Measurements from ENCODE around the gene CALB2. TPM values are rescaled to one million over a fixed set of nuclear protein-coding genes. Genes with fewer than 3 reads are reported as not detected.
"Not testable (repeated sequence)": the region's sequence is repeated elsewhere in the genome, so short reads cannot be mapped to it uniquely, and the experiment has no call there.

CALB2 gene
- total RNA-seq, 1 donor from 2014 or later = 3.2 TPM

- no peak for ATAC-seq
Measured at GRCh38 chr16:71353736-71354135, 4.8 kb upstream of the CALB2 start.

DNA sequence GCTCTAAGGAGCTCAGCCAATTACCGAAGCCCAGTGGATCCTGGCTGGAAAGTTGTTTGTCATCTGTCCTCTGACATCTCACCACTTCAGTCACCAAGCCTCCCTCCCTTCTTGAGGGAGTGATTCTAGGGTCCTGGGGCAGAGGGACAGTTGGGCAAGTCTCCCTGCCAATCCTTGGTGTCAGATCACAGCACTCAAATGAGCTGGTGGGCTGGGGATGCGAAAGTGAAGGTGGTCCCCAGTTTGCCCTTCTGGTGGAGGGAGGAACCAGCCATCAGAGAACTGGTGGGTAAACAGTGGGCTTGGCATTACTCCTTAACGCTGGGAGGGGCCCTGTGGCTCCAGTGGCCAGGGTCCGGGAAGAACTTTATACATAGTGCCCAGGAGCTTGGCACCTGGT, 4.4 kb upstream of the CALB2 start:
- no peak for ATAC-seq

GRCh38 chr16:71356051-71356740, 2.3 kb upstream of the CALB2 start:
- ATAC-seq = no peak

- ATAC-seq = not testable (repeated sequence)
Measured at GRCh38 chr16:71356936-71357335, 1.6 kb upstream of the CALB2 start.

- no peak for ATAC-seq
Measured at GRCh38 chr16:71357681-71358080, 842 bp upstream of the CALB2 start.

DNA sequence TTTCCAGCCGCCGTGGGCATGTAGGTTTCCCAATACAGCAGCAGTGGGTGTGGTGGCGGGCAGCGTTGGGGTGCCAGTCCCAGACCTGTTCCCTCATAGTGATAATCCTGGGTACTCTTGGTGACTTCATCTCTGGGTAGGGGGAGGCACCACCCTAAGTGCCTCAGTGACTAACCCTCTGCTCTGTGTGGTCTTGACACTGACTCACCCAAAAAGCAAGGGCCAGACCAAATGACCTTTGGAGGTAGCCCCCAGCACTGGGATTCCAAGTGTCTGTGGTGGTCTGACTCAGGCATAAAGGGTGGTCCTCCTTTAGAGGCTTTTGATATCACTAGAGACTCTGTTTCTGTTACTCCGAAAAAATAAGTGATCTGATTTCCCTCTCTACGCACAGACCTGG, 908 bp downstream of the CALB2 start:
- peak; percentile 25 for ATAC-seq

GRCh38 chr16:71360378-71360777, 1.9 kb downstream of the CALB2 start:
- ATAC-seq = peak; percentile 60

- no peak for ATAC-seq
Measured at GRCh38 chr16:71364133-71364681, 5.7 kb downstream of the CALB2 start.

GRCh38 chr16:71365021-71365420, 6.5 kb downstream of the CALB2 start:
- no peak for ATAC-seq

DNA sequence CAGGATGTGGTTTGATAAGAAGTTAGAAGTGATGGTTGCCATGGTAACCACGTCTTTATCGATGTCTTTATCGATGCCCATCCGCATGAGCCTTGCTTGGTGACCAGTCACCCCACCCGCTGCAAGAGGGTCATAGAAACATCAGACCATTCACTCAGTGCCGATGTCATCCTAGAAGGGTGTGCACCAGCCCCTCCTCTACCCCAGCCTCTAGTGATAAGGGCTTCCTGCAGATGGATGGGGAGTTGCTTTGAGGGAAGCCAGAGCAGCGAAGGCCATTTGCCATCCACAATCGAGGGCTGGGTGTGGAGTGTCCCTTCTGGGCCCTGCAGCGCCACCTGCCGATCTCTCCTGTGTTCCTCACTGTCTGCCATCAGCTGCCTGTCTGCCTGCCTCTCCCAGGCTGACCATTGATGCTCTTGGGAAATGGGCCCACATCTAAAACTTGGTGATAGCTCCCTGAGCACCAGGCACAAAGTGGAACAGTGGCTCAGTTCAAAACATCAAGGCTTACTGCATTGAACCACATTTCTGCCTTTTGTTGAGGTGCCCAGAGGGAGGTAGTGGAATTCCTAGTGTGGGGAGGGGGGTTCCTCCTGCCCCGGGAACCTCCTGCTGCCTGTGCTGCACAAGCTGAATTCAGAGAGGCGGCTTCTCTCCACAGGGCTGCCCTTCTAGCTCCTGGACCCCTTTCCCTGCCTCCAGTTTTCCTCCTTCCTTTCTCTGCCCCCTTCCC, 8.9 kb downstream of the CALB2 start:
- peak; percentile 72 for ATAC-seq

DNA sequence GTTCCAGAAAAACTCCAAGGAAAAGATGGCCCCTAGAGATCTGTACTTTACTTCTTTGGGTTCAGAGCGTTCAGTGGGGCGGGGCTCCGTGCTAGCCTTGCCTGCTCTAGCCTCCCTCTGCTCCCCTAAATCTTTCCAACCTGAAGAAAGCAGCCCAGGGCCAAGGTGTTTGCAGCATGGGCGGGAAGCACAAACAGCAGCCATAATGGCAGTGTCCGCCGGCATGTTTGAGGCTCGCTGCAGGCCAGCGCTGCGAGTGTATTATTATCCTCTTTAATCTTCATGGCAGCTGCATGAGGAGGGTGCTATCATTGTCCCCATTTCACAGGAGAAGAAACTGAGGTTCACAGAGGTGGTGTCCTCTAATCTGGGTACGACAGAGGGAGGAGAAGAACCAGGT, 10.4 kb downstream of the CALB2 start:
- ATAC-seq = no peak

- no peak for ATAC-seq
Measured at GRCh38 chr16:71369494-71369893, 11.0 kb downstream of the CALB2 start.

DNA sequence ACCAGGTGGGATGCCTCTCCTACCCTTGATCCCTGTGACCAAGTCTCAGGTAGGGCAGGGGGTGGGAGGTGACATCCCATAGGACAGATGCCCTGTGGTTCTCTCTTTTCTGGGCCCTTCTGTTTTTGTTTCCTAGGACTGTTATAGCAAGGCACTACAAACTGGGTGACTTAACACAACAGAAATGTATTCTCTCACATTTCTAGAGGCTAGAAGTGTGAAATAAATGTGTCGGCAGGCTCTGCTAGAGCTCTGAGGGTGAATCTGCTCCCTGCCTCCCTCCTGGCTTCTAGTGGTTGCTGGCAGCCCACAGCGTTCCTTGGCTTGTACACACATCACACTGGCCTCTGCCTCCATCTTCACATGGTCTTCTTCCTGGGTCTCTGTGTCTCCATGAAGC, 12.7 kb downstream of the CALB2 start:
- no peak for ATAC-seq

DNA sequence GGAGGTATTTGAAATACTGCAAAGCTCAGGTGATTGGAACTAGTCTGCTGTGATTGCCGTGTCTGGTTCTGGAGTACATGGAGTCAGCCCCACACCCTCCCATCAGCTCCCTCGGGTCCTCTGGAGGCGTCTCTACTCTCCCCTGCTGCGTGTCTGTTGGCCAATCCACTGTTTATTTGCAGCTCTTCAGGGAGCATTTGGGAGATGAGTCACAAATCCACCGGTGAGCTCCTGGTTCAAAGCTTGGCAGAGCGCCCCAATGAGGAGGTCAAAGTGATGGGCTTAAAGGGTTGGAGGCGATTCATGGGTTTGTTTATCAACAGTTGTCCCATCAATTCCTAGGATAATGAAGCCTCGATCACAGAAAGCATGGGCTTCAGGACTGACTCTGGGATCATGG, 14.6 kb downstream of the CALB2 start:
- no peak for ATAC-seq

- ATAC-seq = no peak
Measured at GRCh38 chr16:71376465-71377157, 18.1 kb downstream of the CALB2 start.

GRCh38 chr16:71379711-71380110, 21.2 kb downstream of the CALB2 start:
- no peak for ATAC-seq

GRCh38 chr16:71380831-71381230, 22.3 kb downstream of the CALB2 start:
- ATAC-seq = no peak

DNA sequence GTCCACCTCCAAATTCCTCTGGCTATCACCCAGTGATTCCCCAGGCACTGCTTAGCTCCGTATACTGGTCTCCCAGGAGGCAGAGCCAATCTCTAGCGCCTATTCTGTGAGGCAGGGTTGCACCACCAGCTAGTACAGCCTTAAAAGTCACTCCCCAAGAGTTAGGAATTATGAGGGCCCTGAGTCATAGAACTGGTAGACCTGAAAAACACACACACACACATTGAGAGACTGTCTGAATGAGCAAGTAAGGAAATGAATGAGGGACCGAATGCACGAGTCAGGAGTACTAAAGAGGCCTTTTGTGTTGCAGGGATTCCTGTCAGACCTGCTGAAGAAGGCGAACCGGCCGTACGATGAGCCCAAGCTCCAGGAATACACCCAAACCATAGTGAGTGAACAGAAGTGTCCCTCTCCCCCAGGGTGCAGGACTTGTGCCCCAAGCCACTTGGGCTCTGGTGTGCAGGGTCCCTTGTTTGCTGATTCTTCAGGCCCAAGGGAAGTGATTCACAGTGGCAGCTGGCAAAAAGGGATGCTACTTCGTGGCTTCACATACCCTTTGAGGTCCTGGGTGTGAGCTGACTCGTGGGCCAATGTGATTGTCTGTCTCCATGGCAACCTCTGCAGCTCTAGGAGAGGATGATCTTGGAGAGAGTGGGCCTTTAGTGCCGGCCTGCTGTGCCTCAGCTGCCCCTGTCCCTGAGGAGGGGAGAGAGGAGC, 24.7 kb downstream of the CALB2 start:
- ATAC-seq = peak; percentile 95

DNA sequence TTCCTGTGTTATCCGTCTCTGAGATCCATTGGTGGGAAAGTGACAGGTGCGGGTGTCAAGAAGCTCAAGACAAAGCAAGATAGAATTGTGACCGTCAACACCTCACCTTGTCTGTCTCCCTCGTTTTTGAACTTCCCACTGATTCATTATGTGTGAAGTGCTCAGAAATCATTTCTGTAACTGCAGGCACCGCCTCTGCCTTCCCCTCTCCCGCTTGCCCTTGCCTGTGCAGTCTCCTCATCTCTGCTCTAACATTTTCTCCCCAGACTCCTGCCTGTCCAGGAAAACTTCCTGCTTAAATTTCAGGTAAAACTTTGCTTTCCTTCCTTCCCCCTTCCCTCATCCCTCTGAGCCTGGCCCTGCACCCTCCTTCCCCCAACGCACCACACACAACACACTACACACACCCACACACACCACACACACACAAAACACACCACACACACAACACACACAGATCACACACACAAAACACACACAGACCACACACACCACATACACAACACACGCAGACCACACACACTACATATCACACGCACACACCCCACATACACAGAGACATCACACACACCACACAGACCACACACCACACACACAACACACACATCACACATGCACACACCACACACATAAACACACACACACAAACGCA, 25.7 kb downstream of the CALB2 start:
- ATAC-seq = no peak

- ATAC-seq = peak; percentile 58
Measured at GRCh38 chr16:71387045-71387871, 28.7 kb downstream of the CALB2 start.

DNA sequence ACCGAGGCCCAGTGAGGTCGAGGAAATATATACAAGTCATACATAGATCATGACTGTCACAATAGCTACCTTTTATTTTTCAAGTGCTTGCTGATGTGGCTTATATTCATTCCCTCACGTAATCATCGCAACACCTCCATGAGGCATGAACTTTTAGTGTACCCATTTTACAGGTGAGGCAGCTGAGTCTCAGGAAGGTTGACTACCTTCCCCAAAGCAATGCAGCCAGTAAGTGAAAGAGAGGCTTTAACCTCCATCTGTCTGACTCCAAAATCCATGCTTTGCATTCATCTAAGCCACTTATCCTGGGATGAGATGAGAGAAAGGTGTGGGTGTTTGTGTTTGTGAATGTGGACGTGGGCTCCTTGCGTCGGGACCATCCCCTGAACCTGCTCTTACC, 30.8 kb downstream of the CALB2 start:
- no peak for ATAC-seq

Measured in esophagus mucosa (tissue), 1 donor.